Stimulated activated CD4-positive, alpha-beta T cell treated with anti-CD3 and anti-CD28 coated beads, TNF-alpha, amount 100 ng/mL, for 48 hours (primary cell): ENCODE data around the gene HOOK2.

Source experiments
- DNase-seq, 3 donors: peaks; one replicate each; pipeline ENCODE4 v3.0.0-alpha.2; 2020; ENCODE audit warnings: low read depth in 3 of 3

Gene HOOK2

GRCh38 chr19:12783291-12783848, 8.0 kb upstream of the HOOK2 start:
- DNase-seq: peak in 1 of 3 donors; percentile 58

DNA sequence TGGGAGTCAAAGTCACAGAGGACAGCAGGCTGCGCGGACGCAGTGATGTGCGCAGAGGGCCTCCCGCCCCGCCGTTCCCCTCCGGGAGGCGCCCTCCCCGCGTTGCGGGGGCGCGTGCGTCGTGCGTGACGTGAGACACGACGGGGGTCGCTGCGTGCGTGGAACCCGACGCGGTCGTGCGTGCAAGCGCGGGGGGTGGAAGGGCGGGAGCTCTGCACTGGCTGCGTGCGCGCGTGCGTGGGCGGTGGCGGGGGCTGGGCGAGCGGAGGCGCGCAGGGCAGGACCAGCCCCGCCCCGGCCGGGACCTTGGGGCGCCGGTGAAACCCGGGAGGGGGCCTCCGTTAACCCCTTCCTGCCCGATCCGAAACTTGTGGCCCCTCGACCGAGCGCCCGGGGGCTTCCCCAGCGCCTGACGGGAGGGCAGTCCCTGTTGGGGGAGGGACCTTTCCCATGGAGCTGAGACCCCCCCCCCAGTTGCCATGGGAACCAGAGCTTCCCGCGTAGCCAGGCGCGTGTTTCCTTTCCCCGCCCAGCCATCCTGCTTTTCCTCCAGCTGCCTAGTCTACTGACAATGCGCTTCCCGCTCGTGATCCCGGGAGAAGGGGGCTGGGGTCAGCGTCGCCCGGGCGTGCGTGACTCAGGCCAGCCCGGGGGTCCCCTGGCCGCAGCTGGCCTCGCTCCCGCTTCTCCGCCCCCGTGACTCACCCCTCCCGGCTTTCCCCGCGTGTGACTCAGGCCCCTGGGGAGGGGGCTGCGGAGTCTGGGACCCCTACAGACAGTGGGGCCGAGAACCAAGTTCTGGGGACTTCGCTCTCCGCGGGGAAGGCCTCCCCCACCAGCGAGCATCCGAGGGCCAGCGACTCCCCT, 7.3 kb upstream of the HOOK2 start:
- peak in 2 of 3 donors; percentile 71 to 89 for DNase-seq

DNA sequence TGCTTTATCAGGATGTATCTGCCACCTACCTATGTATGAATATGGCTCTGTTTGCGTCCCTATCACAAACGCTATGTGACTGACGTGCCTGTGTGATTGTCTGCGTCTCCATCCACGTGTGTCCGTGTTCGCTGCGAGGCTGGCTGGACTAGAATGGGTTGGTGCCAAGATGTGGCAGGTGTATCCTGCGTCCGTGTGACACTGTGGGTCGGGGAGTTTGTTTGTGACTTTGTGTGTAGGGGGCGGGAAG, 6.7 kb upstream of the HOOK2 start:
- DNase-seq: no peak

GRCh38 chr19:12779162-12779993, 4.0 kb upstream of the HOOK2 start:
- no peak for DNase-seq

- DNase-seq: no peak
Measured at GRCh38 chr19:12778905-12779161, 3.5 kb upstream of the HOOK2 start.

- no peak for DNase-seq
Measured at GRCh38 chr19:12778017-12778904, 2.9 kb upstream of the HOOK2 start.

DNA sequence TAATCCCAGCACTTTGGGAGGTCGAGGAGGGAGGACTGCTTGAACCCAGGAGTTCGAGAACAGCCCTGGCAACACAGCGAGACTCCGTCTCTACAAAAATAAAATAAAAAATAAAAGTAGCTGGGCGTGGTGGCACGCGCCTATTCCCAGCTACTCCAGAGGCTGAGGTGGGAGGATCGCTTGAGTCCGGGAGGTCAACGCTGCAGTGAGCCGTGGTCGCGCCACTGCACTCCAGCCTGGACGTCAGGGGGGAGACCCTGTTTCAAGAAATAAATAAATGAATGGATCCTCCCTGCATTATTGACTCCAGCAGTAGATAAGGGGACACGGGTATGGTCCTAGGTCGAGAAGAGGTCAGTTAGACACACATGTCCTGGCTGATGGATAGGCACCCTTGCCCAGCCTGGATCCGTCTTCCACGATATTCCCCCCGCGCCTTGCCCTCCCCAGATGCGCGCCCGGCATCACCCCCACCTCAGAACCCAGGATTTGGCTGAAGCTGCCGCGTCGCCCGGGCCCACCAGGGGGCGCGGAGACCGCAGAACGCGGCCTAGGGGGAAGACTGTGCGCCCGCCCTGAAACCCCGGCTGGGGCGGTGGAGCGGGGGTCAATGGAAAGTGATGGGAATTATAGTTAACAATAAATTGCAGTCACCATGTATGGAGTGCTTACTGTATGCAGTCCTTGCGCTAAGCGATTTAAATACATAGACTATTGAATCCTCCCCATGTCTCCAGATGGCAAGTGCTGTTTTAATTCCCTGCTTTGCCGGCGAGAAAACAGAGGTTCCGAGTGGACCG, 2.1 kb upstream of the HOOK2 start:
- peak in 2 of 3 donors; percentile 57 to 83 for DNase-seq

DNA sequence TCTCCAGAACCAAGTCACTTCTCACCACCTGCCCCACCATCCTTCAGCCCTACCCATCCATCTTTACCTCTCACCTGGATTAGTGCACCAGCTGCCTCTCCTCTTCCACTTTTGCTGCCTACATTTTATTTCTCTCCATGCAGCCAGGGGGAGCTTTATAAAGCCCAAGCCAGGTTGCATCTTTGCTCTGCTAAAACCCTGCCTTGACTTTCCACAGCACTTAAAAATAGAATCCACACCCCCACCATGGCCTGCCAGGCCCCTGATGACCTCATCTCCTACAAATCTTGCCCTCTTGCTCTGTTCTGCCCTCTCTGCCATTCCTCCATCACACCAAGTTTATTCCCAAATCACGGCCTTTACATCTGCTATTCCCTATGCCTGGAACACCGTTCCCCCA, 1.8 kb downstream of the HOOK2 start:
- no peak for DNase-seq

DNA sequence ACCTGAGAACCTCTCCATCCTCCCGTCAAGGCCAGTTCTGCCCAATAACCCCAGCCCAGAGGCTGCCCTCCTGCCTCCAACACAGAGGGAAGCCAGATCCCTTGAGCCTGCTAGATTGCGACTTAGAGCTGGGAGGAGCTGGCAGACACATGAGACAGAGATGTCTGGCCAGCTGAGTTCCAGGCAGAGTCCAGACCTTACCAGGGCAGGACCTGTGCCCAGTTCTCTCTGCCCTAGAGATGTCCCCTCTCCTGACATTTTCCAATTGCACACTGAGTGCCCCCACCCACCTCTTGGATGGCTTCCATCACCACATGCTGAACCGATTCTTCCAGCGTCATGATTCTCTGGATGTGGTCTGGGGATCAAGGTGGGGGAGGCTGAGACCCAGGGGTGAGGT, 3.0 kb downstream of the HOOK2 start:
- DNase-seq: no peak

- DNase-seq: no peak
Measured at GRCh38 chr19:12770922-12771321, 4.4 kb downstream of the HOOK2 start.

- DNase-seq: no peak
Measured at GRCh38 chr19:12769689-12770088, 5.7 kb downstream of the HOOK2 start.

GRCh38 chr19:12767666-12768065, 7.7 kb downstream of the HOOK2 start:
- DNase-seq: no peak

- no peak for DNase-seq
Measured at GRCh38 chr19:12767150-12767549, 8.2 kb downstream of the HOOK2 start.

DNA sequence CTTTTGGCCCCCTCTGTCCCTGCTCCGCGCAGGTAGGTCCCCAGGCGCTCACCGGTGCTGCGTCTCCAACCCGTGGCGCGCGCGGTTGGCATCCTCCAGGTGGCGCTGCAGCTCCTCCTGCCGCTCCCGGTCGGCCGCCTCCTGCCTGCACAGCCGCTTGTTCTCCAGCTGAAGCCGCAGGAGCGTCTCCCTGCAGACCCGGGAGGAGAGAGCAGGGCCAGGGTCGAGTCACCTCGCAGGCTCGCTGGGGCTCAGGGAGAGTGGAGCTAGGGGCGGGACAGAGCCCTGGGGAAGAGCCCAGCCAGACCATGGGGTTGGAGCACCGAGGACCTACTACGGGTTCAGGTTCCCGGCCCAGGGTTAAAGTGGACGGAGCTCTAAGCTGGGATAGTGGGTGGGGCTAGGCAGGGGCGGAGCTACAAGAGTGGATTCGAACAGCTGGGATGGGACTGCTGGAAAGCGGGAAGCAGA, 9.3 kb downstream of the HOOK2 start:
- DNase-seq: peak in 2 of 3 donors; percentile 53 to 82

GRCh38 chr19:12764698-12765097, 10.7 kb downstream of the HOOK2 start:
- DNase-seq: no peak

- DNase-seq: no peak
Measured at GRCh38 chr19:12763100-12763499, 12.3 kb downstream of the HOOK2 start.

DNA sequence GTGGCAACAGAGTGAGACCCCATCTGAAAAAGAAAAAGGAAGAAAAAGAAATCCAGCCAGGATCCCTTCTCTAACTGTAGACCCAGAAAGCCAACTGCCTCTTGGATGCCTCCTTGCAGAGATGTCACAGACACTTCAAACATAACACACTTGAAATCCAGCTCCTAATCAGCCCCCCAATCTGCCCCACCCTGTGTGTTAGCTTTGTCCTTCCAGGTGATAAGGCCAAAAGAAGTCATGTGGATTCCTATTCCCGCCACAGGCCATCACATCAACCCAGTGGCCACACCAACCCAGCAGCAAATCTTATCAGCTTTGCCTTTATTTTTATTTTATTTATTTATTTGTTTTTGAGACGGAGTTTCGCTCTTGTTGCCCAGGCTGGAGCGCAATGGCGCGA, 15.7 kb downstream of the HOOK2 start:
- DNase-seq: no peak

DNA sequence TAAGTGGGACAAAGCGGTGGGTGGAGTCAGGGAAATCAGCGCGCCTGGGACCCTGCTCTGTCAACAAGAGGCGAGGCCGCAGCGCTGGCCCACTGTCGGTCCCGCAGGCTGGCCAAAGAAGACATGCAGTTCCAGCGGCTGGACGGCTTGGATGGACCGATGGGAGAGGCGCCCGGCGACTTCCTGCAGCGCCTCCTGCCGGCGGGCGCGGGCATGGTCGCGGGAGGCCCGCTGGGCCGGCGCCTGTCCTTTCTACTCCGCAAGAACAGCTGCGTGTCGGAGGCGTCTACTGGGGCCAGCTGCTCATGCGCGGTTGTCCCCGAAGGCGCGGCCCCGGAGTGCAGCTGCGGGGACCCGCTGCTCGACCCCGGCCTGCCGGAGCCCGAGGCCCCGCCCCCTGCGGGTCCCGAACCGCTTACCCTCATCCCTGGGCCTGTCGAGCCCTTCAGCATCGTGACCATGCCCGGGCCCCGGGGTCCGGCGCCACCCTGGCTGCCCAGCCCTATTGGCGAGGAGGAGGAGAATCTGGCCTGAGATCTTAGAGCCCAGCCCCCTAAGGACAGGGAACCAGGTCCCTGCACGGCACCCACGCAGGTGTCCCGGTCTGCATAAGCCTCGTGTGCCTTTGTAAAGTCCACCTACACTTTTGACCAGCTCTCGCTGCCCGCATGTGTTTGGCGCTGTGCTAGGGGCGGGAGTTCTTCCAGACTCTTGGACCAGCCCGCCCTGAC, 17.6 kb downstream of the HOOK2 start:
- peak in 1 of 3 donors; percentile 58 for DNase-seq

GRCh38 chr19:12756150-12756883, 19.0 kb downstream of the HOOK2 start:
- no peak for DNase-seq
